IPS-20b (cell line): ENCODE measurements around the gene RAB4B.
"Not testable (repeated sequence)": the region's sequence is repeated elsewhere in the genome, so short reads cannot be mapped to it uniquely, and the experiment has no call there.

Experiments used
- H3K27ac ChIP-seq: one replicate; pipeline ENCODE4 v1.5.1; 2013; ENCODE audit warnings: low read length
- H3K27me3 ChIP-seq: 2 replicates; pipeline ENCODE4 v1.6.1; 2013; ENCODE audit warnings: mild to moderate bottlenecking, low read length, inconsistent platforms; ENCODE audit not compliant: insufficient read depth
- H3K36me3 ChIP-seq: 2 replicates; pipeline ENCODE4 v1.6.1; 2013; ENCODE audit warnings: low read depth, mild to moderate bottlenecking, inconsistent platforms, low read length, moderate library complexity; ENCODE audit not compliant: insufficient read depth
- H3K4me1 ChIP-seq: 2 replicates; pipeline ENCODE4 v1.6.1; 2013; ENCODE audit warnings: mild to moderate bottlenecking, control low read depth, inconsistent platforms, low read length, moderate library complexity; ENCODE audit not compliant: insufficient read depth
- H3K4me3 ChIP-seq: 2 replicates; pipeline ENCODE4 v1.5.1; 2013; ENCODE audit warnings: mild to moderate bottlenecking, low read length, inconsistent platforms
- H3K9ac ChIP-seq: 2 replicates; pipeline ENCODE4 v1.6.1; 2013; ENCODE audit warnings: low read depth, mild to moderate bottlenecking, inconsistent platforms, low read length, moderate library complexity
- H3K9me3 ChIP-seq: 2 replicates; pipeline ENCODE4 v1.6.1; 2013; ENCODE audit warnings: mild to moderate bottlenecking, low read depth, low read length, inconsistent platforms; ENCODE audit not compliant: insufficient read depth

Gene RAB4B

GRCh38 chr19:40754611-40755247, 23.3 kb upstream of the RAB4B start:
- peaks cover 4% of the 10 kb centered on the region; the same call in 1 of the 2 replicates for H3K4me1 ChIP-seq
- peaks cover 62% of the 10 kb centered on the region for H3K36me3 ChIP-seq
- H3K9ac ChIP-seq = peak overlapping the region; percentile 42; the same call in 1 of the 2 replicates
- peak overlapping the region; percentile 51 for H3K4me3 ChIP-seq
- H3K27ac ChIP-seq = no peak overlapping the region
- H3K27me3 ChIP-seq = no peaks in the 10 kb centered on the region
- H3K9me3 ChIP-seq = no peaks in the 10 kb centered on the region

GRCh38 chr19:40755248-40755624, 22.8 kb upstream of the RAB4B start:
- Histone ChIP-seq H3K9ac (peak overlapping the region; percentile 16; the same call in 1 of the 2 replicates), H3K9me3 (no peaks in the 10 kb centered on the region), H3K27me3 (no peaks in the 10 kb centered on the region), H3K4me1 (peaks cover 4% of the 10 kb centered on the region; the same call in 1 of the 2 replicates), H3K4me3 (no peak overlapping the region), H3K36me3 (peaks cover 67% of the 10 kb centered on the region), H3K27ac (no peak overlapping the region)

DNA sequence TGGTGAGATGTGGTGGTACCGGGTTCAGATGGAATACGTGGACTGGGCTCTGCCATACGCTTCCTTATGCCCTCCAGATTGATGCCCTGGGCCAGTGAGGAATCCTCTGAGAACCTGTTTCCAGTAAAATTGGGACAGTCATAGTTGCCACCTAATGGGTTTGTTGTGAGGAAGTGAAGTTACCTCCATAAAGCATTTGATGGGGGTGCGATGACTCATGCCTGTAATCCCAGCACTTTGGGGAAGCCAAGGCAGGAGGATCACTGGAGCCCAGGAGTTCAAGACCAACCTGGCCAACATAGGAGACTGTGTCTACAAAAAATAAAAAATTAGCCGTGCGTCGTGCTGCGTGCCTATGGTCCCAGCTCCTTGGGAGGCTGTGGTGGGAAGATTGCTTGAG, 22.3 kb upstream of the RAB4B start:
- no peaks in the 10 kb centered on the region for H3K27me3 ChIP-seq
- H3K9me3 ChIP-seq = no peaks in the 10 kb centered on the region
- no peak overlapping the region for H3K27ac ChIP-seq
- H3K4me1 ChIP-seq = peaks cover 4% of the 10 kb centered on the region; the same call in 1 of the 2 replicates
- H3K9ac ChIP-seq = peak overlapping the region; percentile 16; the same call in 1 of the 2 replicates
- H3K4me3 ChIP-seq = no peak overlapping the region
- H3K36me3 ChIP-seq = peaks cover 72% of the 10 kb centered on the region

GRCh38 chr19:40756502-40757110, 21.4 kb upstream of the RAB4B start:
- Histone ChIP-seq H3K27ac (no peak overlapping the region), H3K9me3 (no peaks in the 10 kb centered on the region), H3K9ac (no peak overlapping the region), H3K4me3 (no peak overlapping the region), H3K4me1 (peaks cover 4% of the 10 kb centered on the region; the same call in 1 of the 2 replicates), H3K27me3 (no peaks in the 10 kb centered on the region), H3K36me3 (peaks cover 81% of the 10 kb centered on the region)

GRCh38 chr19:40758491-40758890, 19.6 kb upstream of the RAB4B start:
- no peak overlapping the region for H3K4me3 ChIP-seq
- no peak overlapping the region for H3K27ac ChIP-seq
- no peak overlapping the region for H3K9ac ChIP-seq
- peaks cover 92% of the 10 kb centered on the region for H3K36me3 ChIP-seq
- peaks cover 4% of the 10 kb centered on the region; the same call in 1 of the 2 replicates for H3K4me1 ChIP-seq
- no peaks in the 10 kb centered on the region for H3K27me3 ChIP-seq
- no peaks in the 10 kb centered on the region for H3K9me3 ChIP-seq

- Histone ChIP-seq H3K27ac (no peak overlapping the region), H3K4me1 (peaks cover 2% of the 10 kb centered on the region; the same call in 1 of the 2 replicates), H3K4me3 (no peak overlapping the region), H3K36me3 (peaks cover 96% of the 10 kb centered on the region), H3K9me3 (no peaks in the 10 kb centered on the region), H3K9ac (no peak overlapping the region), H3K27me3 (no peaks in the 10 kb centered on the region)
These were observed 18.7 kb upstream of the RAB4B start for GRCh38 chr19:40759352-40759751.

GRCh38 chr19:40762754-40763470, 15.1 kb upstream of the RAB4B start:
- H3K9me3 ChIP-seq = no peaks in the 10 kb centered on the region
- peaks cover 85% of the 10 kb centered on the region for H3K36me3 ChIP-seq
- no peaks in the 10 kb centered on the region for H3K4me1 ChIP-seq
- no peaks in the 10 kb centered on the region for H3K27me3 ChIP-seq
- no peak overlapping the region for H3K4me3 ChIP-seq
- H3K27ac ChIP-seq = no peak overlapping the region
- H3K9ac ChIP-seq = no peak overlapping the region

GRCh38 chr19:40763526-40763925, 14.5 kb upstream of the RAB4B start:
- Histone ChIP-seq H3K27ac (no peak overlapping the region), H3K9me3 (no peaks in the 10 kb centered on the region), H3K27me3 (no peaks in the 10 kb centered on the region), H3K4me3 (no peak overlapping the region), H3K4me1 (no peaks in the 10 kb centered on the region), H3K9ac (no peak overlapping the region), H3K36me3 (peaks cover 79% of the 10 kb centered on the region)

- H3K27me3 ChIP-seq = no peaks in the 10 kb centered on the region
- no peaks in the 10 kb centered on the region for H3K9me3 ChIP-seq
- peaks cover 74% of the 10 kb centered on the region for H3K36me3 ChIP-seq
- H3K4me1 ChIP-seq = no peaks in the 10 kb centered on the region
- H3K9ac ChIP-seq = no peak overlapping the region
- H3K27ac ChIP-seq = no peak overlapping the region
- H3K4me3 ChIP-seq = no peak overlapping the region
These were observed 14.1 kb upstream of the RAB4B start for GRCh38 chr19:40763963-40764362.

GRCh38 chr19:40766385-40766784, 11.7 kb upstream of the RAB4B start:
- H3K9me3 ChIP-seq, H3K4me1 ChIP-seq, H3K9ac ChIP-seq, H3K27me3 ChIP-seq, H3K4me3 ChIP-seq, H3K27ac ChIP-seq: not testable (repeated sequence)
- peaks cover 50% of the 10 kb centered on the region for H3K36me3 ChIP-seq

DNA sequence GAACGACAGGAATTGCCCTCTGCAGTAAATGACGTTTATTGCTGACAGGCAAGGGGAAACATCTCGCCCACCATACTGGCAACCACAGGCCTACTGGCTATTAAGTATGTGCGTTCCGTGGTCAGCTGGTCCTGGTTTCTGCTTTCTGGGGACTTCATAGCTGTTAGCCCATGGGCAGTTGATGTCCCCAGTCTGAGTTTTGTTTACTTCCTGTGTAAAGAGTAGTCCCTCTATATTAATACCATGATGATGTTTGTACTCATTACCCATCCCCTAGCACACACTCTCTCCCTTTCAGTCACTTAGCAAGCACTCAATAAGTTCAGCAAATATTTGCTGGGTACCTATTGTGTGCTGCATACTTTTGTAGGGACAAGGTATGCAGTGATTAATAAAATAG, 9.2 kb upstream of the RAB4B start:
- no peaks in the 10 kb centered on the region for H3K27me3 ChIP-seq
- H3K9ac ChIP-seq = no peak overlapping the region
- H3K9me3 ChIP-seq = no peaks in the 10 kb centered on the region
- peaks cover 25% of the 10 kb centered on the region for H3K36me3 ChIP-seq
- no peak overlapping the region for H3K27ac ChIP-seq
- H3K4me3 ChIP-seq = no peak overlapping the region
- no peaks in the 10 kb centered on the region for H3K4me1 ChIP-seq
